ENCODE data around the gene CCSER1.
"Not testable (repeated sequence)": the region's sequence is repeated elsewhere in the genome, so short reads cannot be mapped to it uniquely, and the experiment has no call there.

CCSER1 gene

GRCh38 chr4:91280551-91281290 lies 1153.5 kb downstream of the CCSER1 start:
- no peak for DNase-seq (ENCODE audit: low read depth in 3 of 3)

GRCh38 chr4:91282217-91282616 lies 1155.0 kb downstream of the CCSER1 start:
- no peak for DNase-seq (ENCODE audit: low read depth in 3 of 3)

- no peak for DNase-seq (ENCODE audit: low read depth in 3 of 3)
Measured at GRCh38 chr4:91283726-91284230, 1156.6 kb downstream of the CCSER1 start.

DNA sequence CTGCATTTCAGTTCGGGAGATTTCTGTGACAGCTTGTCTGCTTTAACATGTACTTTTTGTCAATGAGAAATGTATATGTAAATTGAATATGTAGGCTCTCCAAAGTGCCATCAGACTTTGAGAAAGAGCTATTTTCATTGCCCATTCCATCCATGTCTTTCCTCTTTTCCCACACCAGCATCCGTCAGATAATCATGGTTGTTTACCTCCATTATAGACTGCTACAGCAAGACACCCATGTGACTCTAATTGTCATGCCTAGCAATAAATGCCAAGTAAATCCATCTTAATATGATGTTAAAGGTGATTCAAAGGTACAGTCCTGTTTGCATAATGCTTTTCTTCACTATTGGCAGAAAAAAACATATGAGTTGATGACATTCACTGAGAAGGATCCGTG lies 1157.3 kb downstream of the CCSER1 start:
- no peak for DNase-seq (ENCODE audit: low read depth in 3 of 3)

GRCh38 chr4:91285487-91285886 lies 1158.3 kb downstream of the CCSER1 start:
- DNase-seq (ENCODE audit: low read depth in 3 of 3), result no peak

- no peak for DNase-seq (ENCODE audit: low read depth in 3 of 3)
Measured at GRCh38 chr4:91288702-91289311, 1161.6 kb downstream of the CCSER1 start.

GRCh38 chr4:91298156-91298700 lies 1171.0 kb downstream of the CCSER1 start:
- DNase-seq (ENCODE audit: low read depth in 3 of 3), result no peak

DNA sequence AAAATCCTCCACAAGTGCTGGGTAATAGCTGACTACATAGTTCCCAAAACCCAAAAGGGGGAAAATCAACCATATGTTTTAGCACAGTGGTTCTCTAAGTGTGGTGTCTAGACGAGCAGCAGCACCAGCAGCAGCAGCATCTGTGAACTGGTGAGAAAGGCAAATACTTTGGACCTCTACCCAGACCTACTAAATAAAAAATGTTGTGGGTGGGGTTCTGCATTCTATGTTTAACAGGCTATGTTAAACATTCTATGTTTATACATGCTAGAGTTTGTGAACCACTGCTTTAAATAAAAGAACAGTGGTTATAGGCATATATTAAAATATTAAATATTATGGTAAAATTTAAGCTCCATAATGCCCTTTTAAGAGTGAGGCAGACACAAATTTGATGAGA lies 1171.6 kb downstream of the CCSER1 start:
- DNase-seq (ENCODE audit: low read depth in 3 of 3), result no peak

DNA sequence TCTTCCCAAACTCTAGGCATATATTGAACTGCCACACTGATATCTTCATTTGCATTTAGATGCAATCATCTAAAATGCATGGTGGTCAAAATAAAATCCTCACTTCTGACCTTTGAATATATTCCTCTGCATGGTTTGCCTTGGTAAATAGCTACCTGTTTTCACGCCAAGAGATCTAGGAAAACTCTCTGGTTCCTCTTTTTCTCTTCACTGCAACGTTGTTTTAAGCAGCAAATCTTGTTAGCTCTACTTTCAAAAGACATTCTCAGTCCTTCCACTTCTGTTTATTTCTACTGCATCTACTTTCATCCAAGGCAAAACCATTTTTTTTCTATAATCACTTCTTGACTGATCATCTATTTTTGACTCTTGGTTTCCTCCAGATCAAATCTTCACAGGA lies 1174.9 kb downstream of the CCSER1 start:
- no peak for DNase-seq (ENCODE audit: low read depth in 3 of 3)

- DNase-seq (ENCODE audit: low read depth in 3 of 3), result no peak
Measured at GRCh38 chr4:91304292-91304691, 1177.1 kb downstream of the CCSER1 start.

DNA sequence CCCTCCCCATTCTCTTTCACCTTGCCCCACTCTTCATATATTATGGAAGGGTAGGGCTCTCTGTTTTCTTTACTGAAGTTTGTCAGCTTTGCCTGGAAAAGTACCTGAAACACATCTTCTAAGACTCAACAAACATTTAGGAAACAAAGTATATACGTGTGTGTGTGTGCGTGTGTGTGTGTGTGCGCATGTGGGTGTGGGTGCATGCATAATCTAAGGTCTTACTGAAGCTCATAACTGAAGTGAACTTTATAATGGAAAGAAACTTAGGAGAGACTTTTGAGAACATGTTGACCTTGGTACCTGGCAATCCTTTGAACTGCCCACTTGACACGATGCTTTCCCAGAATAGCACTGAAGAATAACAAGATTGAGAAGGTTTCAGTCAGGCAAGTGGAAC lies 1190.2 kb downstream of the CCSER1 start:
- no peak for DNase-seq (ENCODE audit: low read depth in 3 of 3)

GRCh38 chr4:91319556-91320268 lies 1192.5 kb downstream of the CCSER1 start:
- no peak for DNase-seq (ENCODE audit: low read depth in 3 of 3)

GRCh38 chr4:91322961-91323360 lies 1195.8 kb downstream of the CCSER1 start:
- DNase-seq (ENCODE audit: low read depth in 3 of 3), result no peak

DNA sequence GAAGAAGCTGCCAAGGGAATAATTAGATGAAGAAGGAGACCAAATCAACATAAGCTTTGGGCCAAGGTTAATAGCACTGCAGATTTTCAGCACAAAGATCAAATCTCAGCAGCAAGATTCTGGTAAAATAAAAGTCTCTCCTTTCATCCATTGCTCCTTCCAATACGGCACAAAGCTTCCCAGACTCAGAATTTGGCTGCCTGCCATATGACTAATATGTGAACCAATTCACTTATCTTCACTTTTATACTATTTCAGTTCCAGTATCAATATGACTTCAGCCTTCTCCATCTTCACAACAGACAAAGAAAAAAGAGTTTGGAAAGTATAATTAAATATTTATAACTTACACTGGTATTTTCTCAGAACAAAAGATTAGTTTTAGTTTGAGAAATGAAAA lies 1198.3 kb downstream of the CCSER1 start:
- DNase-seq (ENCODE audit: low read depth in 3 of 3), result no peak

- DNase-seq (ENCODE audit: low read depth in 3 of 3), result not testable (repeated sequence)
Measured at GRCh38 chr4:91326167-91326566, 1199.0 kb downstream of the CCSER1 start.

GRCh38 chr4:91330555-91331137 lies 1203.5 kb downstream of the CCSER1 start:
- DNase-seq (ENCODE audit: low read depth in 3 of 3), result no peak

- DNase-seq (ENCODE audit: low read depth in 3 of 3), result no peak
Measured at GRCh38 chr4:91340822-91341221, 1213.6 kb downstream of the CCSER1 start.

DNA sequence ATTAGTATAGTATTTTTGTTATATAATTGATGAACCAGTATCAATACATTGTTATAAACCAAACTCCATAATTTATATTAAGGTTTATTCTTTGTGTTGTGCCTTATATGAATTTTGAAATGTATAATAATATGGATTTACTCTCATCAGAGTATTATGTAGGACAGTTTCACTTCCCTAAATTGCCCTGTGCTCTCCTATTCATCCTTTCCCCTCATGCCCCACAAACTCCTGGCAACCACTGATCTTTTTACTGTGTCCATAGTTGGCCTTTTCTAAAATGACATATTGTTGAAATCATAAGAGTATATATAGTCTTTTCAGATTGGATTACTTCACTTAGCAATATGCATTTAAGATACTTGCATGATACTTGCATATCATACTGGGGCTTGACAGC lies 1218.4 kb downstream of the CCSER1 start:
- no peak for DNase-seq (ENCODE audit: low read depth in 3 of 3)

DNA sequence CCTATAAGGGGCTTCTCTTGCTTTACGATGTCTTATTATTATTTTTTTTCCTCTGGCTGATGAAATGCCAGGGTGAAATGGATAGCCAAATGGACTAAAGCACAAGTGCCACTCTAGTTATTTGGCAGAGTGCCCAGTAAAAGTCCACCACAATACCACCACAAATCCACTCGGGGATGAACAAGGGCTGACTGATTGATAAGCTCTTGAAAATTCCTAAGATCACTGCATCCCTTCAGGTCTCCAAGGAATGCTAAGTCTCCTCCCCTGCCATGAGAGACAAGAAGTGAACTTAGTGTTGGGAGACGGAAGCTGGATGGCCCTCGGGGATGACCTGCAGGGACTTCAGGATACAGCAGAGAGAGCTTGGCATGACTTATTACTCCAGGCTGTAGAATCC lies 1229.3 kb downstream of the CCSER1 start:
- DNase-seq (ENCODE audit: low read depth in 3 of 3), result not testable (repeated sequence)

GRCh38 chr4:91358016-91358415 lies 1230.8 kb downstream of the CCSER1 start:
- DNase-seq (ENCODE audit: low read depth in 3 of 3), result not testable (repeated sequence)

DNA sequence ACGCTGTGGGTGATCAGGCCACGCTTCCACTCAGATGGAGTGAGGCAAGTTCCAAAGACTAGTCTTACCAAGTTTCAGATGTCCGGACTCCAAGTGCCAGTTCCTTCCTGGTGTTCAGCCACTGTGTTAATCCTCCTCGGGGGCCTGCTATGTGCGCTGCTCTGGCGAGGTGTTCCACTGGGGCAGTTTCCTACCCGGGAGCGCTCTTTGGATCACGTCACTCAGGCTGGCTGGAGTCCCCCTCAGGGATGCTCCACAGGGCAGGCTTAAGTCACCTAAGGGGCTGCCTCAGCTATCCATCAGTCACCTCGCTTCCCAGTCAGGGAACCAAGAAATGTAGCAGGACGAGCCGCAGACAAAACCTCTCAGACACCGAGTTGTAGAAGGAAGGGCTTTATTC lies 1231.4 kb downstream of the CCSER1 start:
- DNase-seq (ENCODE audit: low read depth in 3 of 3), result not testable (repeated sequence)

Data from stimulated activated CD4-positive, alpha-beta T cell treated with anti-CD3 and anti-CD28 coated beads, TNF-alpha, amount 100 ng/mL, for 4 hours (primary cell).